ENCODE measurements around the gene XYLT1. TPM values are rescaled to one million over a fixed set of nuclear protein-coding genes. Genes with fewer than 3 reads are reported as not detected.

The XYLT1 gene
- polyA plus RNA-seq, 1 donor (not counting 4 experiments of a cell fraction or from before 2014, with no cell fraction given) = 4.4 TPM

DNA sequence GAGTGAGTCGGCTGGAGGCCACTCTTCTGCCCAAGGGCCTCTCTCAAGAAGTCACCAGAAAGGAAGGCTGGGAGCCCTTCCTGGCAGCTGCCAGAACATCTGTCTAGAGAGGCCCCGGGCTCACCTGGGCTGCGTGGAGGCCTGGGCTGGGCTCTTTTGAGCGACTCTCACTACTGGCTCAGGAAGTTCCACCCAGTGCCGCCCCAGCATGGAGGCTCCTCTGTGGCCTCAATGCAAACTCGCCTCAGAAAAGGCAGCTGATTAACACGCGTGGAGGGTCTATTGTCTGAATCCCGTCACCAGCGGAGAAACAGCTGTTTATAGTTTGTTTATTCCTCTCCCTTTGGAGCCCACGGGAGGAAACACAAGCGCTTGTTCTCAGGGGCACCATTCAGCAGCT, 25.3 kb downstream of the XYLT1 start:
- dilution Hi-C loops (cut with MboI; ENCODE audit: extremely low pct_ligation_motif_present, low sequenced_read_pairs) = no loop called here
- DNase-seq (ENCODE audit: low read depth, low spot score) (no peak), FAIRE-seq (no peak)
- Histone ChIP-seq H3K4me3 (ENCODE audit: control insufficient read depth in 2 of 3, extremely low read depth in 1 of 3, insufficient read depth in 2 of 3, low read depth in 1 of 3, low read length in 3 of 3) (no peak overlapping the region), H3K36me3 (ENCODE audit: control insufficient read depth in 2 of 2, extremely low read depth in 1 of 2, insufficient read depth in 2 of 2, low read length in 2 of 2) (peaks cover 4 to 5% of the 10 kb centered on the region in 2 experiments), H3K9me1 (ENCODE audit: control insufficient read depth, extremely low read depth, insufficient read depth, low read length) (no peaks in the 10 kb centered on the region), H3K9me3 (ENCODE audit: control insufficient read depth, low read depth, low read length) (no peaks in the 10 kb centered on the region), H3K9ac (ENCODE audit: control insufficient read depth, extremely low read depth, insufficient read depth, low read length) (no peak overlapping the region), H4K20me1 (ENCODE audit: control insufficient read depth, extremely low read depth, insufficient read depth, low read length) (no peaks in the 10 kb centered on the region), H3K27ac (ENCODE audit: control insufficient read depth, insufficient read depth, low read length) (no peak overlapping the region), H3K27me3 (ENCODE audit: control insufficient read depth, extremely low read depth, insufficient read depth, low read length) (no peaks in the 10 kb centered on the region), H3K79me2 (ENCODE audit: control insufficient read depth, insufficient read depth, low read length) (no peaks in the 10 kb centered on the region), H2AFZ (ENCODE audit: control insufficient read depth, low read length) (no peak overlapping the region), H3K4me2 (ENCODE audit: control insufficient read depth, extremely low read depth, insufficient read depth, low read depth, low read length) (no peak overlapping the region), H3K4me1 (ENCODE audit: control insufficient read depth, extremely low read depth, insufficient read depth, low read length) (peaks cover 5% of the 10 kb centered on the region)
- TF ChIP-seq EZH2 (IDR thresholded peaks at IDR 0.05; ENCODE audit: low read length) (no peak), CTCF (optimal IDR thresholded peaks at IDR 0.05 in 1 of 3, IDR thresholded peaks at IDR 0.05 in 1 of 3, conservative IDR thresholded peaks at IDR 0.05 in 1 of 3; ENCODE audit: extremely low read depth in 1 of 3, insufficient read depth in 2 of 3, low read length in 3 of 3) (no peak)

DNA sequence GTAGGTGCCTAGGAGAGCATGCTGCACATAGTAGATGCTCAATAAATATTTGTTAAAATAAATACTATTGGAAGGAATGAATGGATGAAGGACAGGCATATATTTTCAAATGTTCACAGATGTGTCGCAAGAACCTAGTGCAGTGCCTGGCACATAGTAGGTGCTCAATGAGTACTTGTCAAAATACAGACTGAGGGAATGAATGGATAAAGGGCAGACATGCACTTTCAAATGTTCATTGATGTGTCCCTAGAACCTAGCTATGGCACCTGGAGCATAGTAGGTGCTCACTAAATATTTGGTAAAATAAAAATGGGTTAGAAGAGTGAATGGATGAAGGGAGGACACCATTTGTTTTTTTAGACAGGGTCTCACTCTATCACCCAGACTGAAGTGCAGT, 26.1 kb downstream of the XYLT1 start:
- no peak overlapping the region for H2AFZ ChIP-seq (ENCODE audit: control insufficient read depth, low read length)
- peaks cover 4 to 5% of the 10 kb centered on the region in 2 experiments for H3K36me3 ChIP-seq (ENCODE audit: control insufficient read depth in 2 of 2, extremely low read depth in 1 of 2, insufficient read depth in 2 of 2, low read length in 2 of 2)
- no peaks in the 10 kb centered on the region for H3K79me2 ChIP-seq (ENCODE audit: control insufficient read depth, insufficient read depth, low read length)
- H3K4me1 ChIP-seq (ENCODE audit: control insufficient read depth, extremely low read depth, insufficient read depth, low read length) = peaks cover 5% of the 10 kb centered on the region
- H3K9ac ChIP-seq (ENCODE audit: control insufficient read depth, extremely low read depth, insufficient read depth, low read length) = no peak overlapping the region
- dilution Hi-C loops (cut with MboI; ENCODE audit: extremely low pct_ligation_motif_present, low sequenced_read_pairs) = no loop called here
- H3K4me2 ChIP-seq (ENCODE audit: control insufficient read depth, extremely low read depth, insufficient read depth, low read depth, low read length) = no peak overlapping the region
- no peaks in the 10 kb centered on the region for H4K20me1 ChIP-seq (ENCODE audit: control insufficient read depth, extremely low read depth, insufficient read depth, low read length)
- DNase-seq (ENCODE audit: low read depth, low spot score) (no peak), FAIRE-seq (no peak)
- TF ChIP-seq EZH2 (IDR thresholded peaks at IDR 0.05; ENCODE audit: low read length) (no peak), CTCF (optimal IDR thresholded peaks at IDR 0.05 in 1 of 3, IDR thresholded peaks at IDR 0.05 in 1 of 3, conservative IDR thresholded peaks at IDR 0.05 in 1 of 3; ENCODE audit: extremely low read depth in 1 of 3, insufficient read depth in 2 of 3, low read length in 3 of 3) (no peak)
- no peak overlapping the region for H3K4me3 ChIP-seq (ENCODE audit: control insufficient read depth in 2 of 3, extremely low read depth in 1 of 3, insufficient read depth in 2 of 3, low read depth in 1 of 3, low read length in 3 of 3)
- H3K9me3 ChIP-seq (ENCODE audit: control insufficient read depth, low read depth, low read length) = no peaks in the 10 kb centered on the region
- no peak overlapping the region for H3K27ac ChIP-seq (ENCODE audit: control insufficient read depth, insufficient read depth, low read length)
- H3K27me3 ChIP-seq (ENCODE audit: control insufficient read depth, extremely low read depth, insufficient read depth, low read length) = no peaks in the 10 kb centered on the region
- H3K9me1 ChIP-seq (ENCODE audit: control insufficient read depth, extremely low read depth, insufficient read depth, low read length) = no peaks in the 10 kb centered on the region
